SK-N-SH (cell line): ENCODE data around the gene PLIN5. TPM values are rescaled to one million over a fixed set of nuclear protein-coding genes. Genes with fewer than 3 reads are reported as not detected.
A peak's percentile ranks its signal among the peaks of the same experiment; 100 is the strongest.

Experiments
- CTCF ChIA-PET: fragments of 300-600, 350-600 bp; formaldehyde crosslinking; extraction: SDS; loops from one replicate; lab custom pipeline; 2021; lab: Yijun Ruan, JAX
- POLR2A ChIA-PET: fragments of 350-600 bp; sonication (Branson Sonifier 250); formaldehyde crosslinking; extraction: SDS; loops from one replicate; lab custom pipeline; 2020; ENCODE audit warnings: antibody characterized with exemption, inconsistent platforms; lab: Yijun Ruan, JAX
- DNase-seq: peaks from one replicate; pipeline ENCODE4 v3.0.0; 2012
- H2AFZ ChIP-seq: fragments of 200-600 bp; sonication (generic); 2 replicates; pipeline ENCODE4 v1.8.1; 2016; ENCODE audit warnings: antibody characterized with exemption, mild to moderate bottlenecking, low read depth
- H3F3A ChIP-seq: fragments of 200-600 bp; sonication (generic); replicated peaks from 2 replicates; pipeline ENCODE3; 2016; ENCODE audit warnings: antibody characterized with exemption, mild to moderate bottlenecking; ENCODE audit not compliant: insufficient read depth
- H3K27ac ChIP-seq, 2 experiments: fragments of 200-500 bp in 1 of 2; fragments of 200-600 bp in 1 of 2; sonication (Bioruptor generic) in 1 of 2; sonication (generic), shearing (Covaris generic) in 1 of 2; 2 replicates each; pipeline versions ENCODE4 v1.5.1 to v1.6.1; 2014 to 2016; ENCODE audit warnings: low read depth in 2 of 2, inconsistent platforms in 1 of 2, low read length in 1 of 2, mild to moderate bottlenecking in 1 of 2, mixed read lengths in 1 of 2
- H3K27me3 ChIP-seq: fragments of 200-600 bp; sonication (generic), shearing (Covaris generic); 2 replicates; pipeline ENCODE4 v1.6.1; 2016; ENCODE audit warnings: mixed run types; ENCODE audit not compliant: insufficient read depth
- H3K36me3 ChIP-seq, 2 experiments: fragments of 200-500 bp in 1 of 2; fragments of 200-600 bp in 1 of 2; sonication (Bioruptor generic) in 1 of 2; sonication (generic) in 1 of 2; replicated peaks in 1 of 2; 2 replicates each; pipeline versions ENCODE3 to v1.5.1; 2014 to 2016; ENCODE audit warnings: low read length in 1 of 2, mild to moderate bottlenecking in 1 of 2; ENCODE audit not compliant: insufficient read depth in 2 of 2, control insufficient read depth in 1 of 2
- H3K4me1 ChIP-seq, 2 experiments: fragments of 200-500 bp in 1 of 2; fragments of 200-600 bp in 1 of 2; sonication (Bioruptor generic) in 1 of 2; sonication (generic), shearing (Covaris generic) in 1 of 2; 2 replicates each; pipeline versions ENCODE4 v1.5.1 to v1.6.1; 2014 to 2016; ENCODE audit warnings: low read depth in 1 of 2, low read length in 1 of 2, mixed run types in 1 of 2; ENCODE audit not compliant: insufficient read depth in 2 of 2, control insufficient read depth in 1 of 2
- H3K4me2 ChIP-seq: fragments of 200-600 bp; sonication (generic), shearing (Covaris generic); 2 replicates; pipeline ENCODE4 v1.6.1; 2017; ENCODE audit warnings: mixed run types
- H3K4me3 ChIP-seq, 2 experiments: fragments of 200-500 bp in 1 of 2; fragments of 200-600 bp in 1 of 2; sonication (Bioruptor generic) in 1 of 2; sonication (generic), shearing (Covaris generic) in 1 of 2; 2 replicates each; pipeline versions ENCODE4 v1.5.1 to v1.8.1; 2014 to 2016; ENCODE audit warnings: low read depth in 2 of 2, inconsistent platforms in 1 of 2, low read length in 1 of 2, mild to moderate bottlenecking in 1 of 2, mixed read lengths in 1 of 2, moderate library complexity in 1 of 2
- H3K79me2 ChIP-seq: fragments of 200-600 bp; sonication (generic); 2 replicates; pipeline ENCODE4 v1.8.1; 2017; ENCODE audit warnings: mild to moderate bottlenecking; ENCODE audit not compliant: insufficient read depth
- H3K9ac ChIP-seq: fragments of 200-600 bp; sonication (generic); 2 replicates; pipeline ENCODE4 v1.6.1; 2017; ENCODE audit warnings: mixed run types
- H3K9me2 ChIP-seq: fragments of 200-600 bp; sonication (generic); 2 replicates; pipeline ENCODE4 v1.6.1; 2017; ENCODE audit warnings: mixed run types
- H3K9me3 ChIP-seq: fragments of 200-600 bp; sonication (generic); 2 replicates; pipeline ENCODE4 v1.6.1; 2017; ENCODE audit warnings: mixed run types, mild to moderate bottlenecking, moderate library complexity
- H4K20me1 ChIP-seq: fragments of 200-600 bp; sonication (generic); 2 replicates; pipeline ENCODE4 v1.6.1; 2017; ENCODE audit warnings: mild to moderate bottlenecking, mixed run types; ENCODE audit not compliant: insufficient read depth
- EP300 ChIP-seq, 2 experiments: IDR thresholded peaks; 2 replicates each; pipeline versions ENCODE4 v1.4.0 to v1.6.1; 2012; ENCODE audit warnings: borderline replicate concordance in 1 of 2, low read depth in 1 of 2, low read length in 1 of 2
- EZH2phosphoT487 ChIP-seq: fragments of 200-600 bp; sonication (generic); IDR thresholded peaks from 2 replicates; pipeline ENCODE4 v1.6.1; 2017; ENCODE audit warnings: low read depth, mixed run types, mild to moderate bottlenecking, antibody characterized with exemption, moderate library complexity, borderline replicate concordance
- FOSL2 ChIP-seq: IDR thresholded peaks from 2 replicates; pipeline ENCODE4 v1.4.0; 2012; ENCODE audit warnings: low read depth, mild to moderate bottlenecking, moderate library complexity, borderline replicate concordance
- GATA2 ChIP-seq: sonication (generic); formaldehyde crosslinking; IDR thresholded peaks from 2 replicates; pipeline ENCODE4 v1.5.0; 2020; ENCODE audit warnings: mild to moderate bottlenecking, missing genetic modification reagents
- JUND ChIP-seq: IDR thresholded peaks from 2 replicates; pipeline ENCODE4 v1.4.0; 2012
- MXI1 ChIP-seq: IDR thresholded peaks from 2 replicates; pipeline ENCODE4 v1.6.1; 2012; ENCODE audit warnings: mild to moderate bottlenecking, low read depth, low read length, improper control_type of control experiment
- NFIC ChIP-seq: IDR thresholded peaks from 2 replicates; pipeline ENCODE4 v1.4.0; 2012; ENCODE audit warnings: borderline replicate concordance
- NRF1 ChIP-seq: IDR thresholded peaks from 2 replicates; pipeline ENCODE4 v1.6.1; 2012; ENCODE audit warnings: low read depth, mild to moderate bottlenecking, low read length
- PBX3 ChIP-seq: IDR thresholded peaks from 2 replicates; pipeline ENCODE4; 2012
- RXRA ChIP-seq: IDR thresholded peaks from 2 replicates; pipeline ENCODE4 v1.4.0; 2012; ENCODE audit warnings: low read depth, mild to moderate bottlenecking, borderline replicate concordance
- SIN3A ChIP-seq: IDR thresholded peaks from 2 replicates; pipeline ENCODE4 v1.6.1; 2012; ENCODE audit warnings: low read depth, mild to moderate bottlenecking, low read length, moderate library complexity, borderline replicate concordance
- TEAD4 ChIP-seq: IDR thresholded peaks from 2 replicates; pipeline ENCODE4 v1.4.0; 2012; ENCODE audit warnings: mild to moderate bottlenecking, borderline replicate concordance; ENCODE audit not compliant: insufficient read depth
- USF2 ChIP-seq: fragments of 150-350 bp; IDR thresholded peaks from 2 replicates; pipeline ENCODE4 v1.6.1; 2017; ENCODE audit warnings: antibody characterized with exemption, low read length, low read depth, borderline replicate concordance
- WGBS: methylation state at CpG from one replicate; pipeline ENCODE4 v1.1.6; 2017; ENCODE audit warnings: low lambda C conversion rate; 5-methylcytosine and 5-hydroxymethylcytosine counted together
- polyA plus RNA-seq, 3 experiments: library from polyadenylated mRNA; depleted of rRNA; stranded (reverse); fragments of >200 nt; gene quantifications; 2 replicates each; pipeline ENCODE4 v1.2.3, GENCODE V29; 2012
- TF ChIP-seq, protein P1 (sequence below): IDR thresholded peaks from 2 replicates; pipeline ENCODE4 v1.4.0; 2012; ENCODE audit warnings: low read depth

PLIN5 gene
- polyA plus RNA-seq, 1 of the 3 experiments (the other 2 are of a cell fraction), result 0.59 TPM

GRCh38 chr19:4533334-4533733 is 1.7 kb downstream of the PLIN5 start:
- no peaks in the 10 kb centered on the region for H3K79me2 ChIP-seq
- no peaks in the 10 kb centered on the region for H3K9me3 ChIP-seq
- H4K20me1 ChIP-seq, result no peaks in the 10 kb centered on the region
- ChIA-PET CTCF (interaction anchor here (5.7 kb wide), 1 partner anchor 9 kb away, joined by 78 read pairs; no protein-coding TSS in a partner anchor), POLR2A (no interaction called here)
- no peak overlapping the region for H2AFZ ChIP-seq
- WGBS, result 34% methylated on average over 5 of the region's 9 CpGs
- no peak for DNase-seq
- no peak overlapping the region for H3K9ac ChIP-seq
- H3K27me3 ChIP-seq, result peaks cover 26% of the 10 kb centered on the region; the same call in 1 of the 2 replicates
- no peak overlapping the region for H3K4me2 ChIP-seq
- no peak for TF ChIP-seq JUND
- TF ChIP-seq SIN3A, result no peak
- TF ChIP-seq TEAD4, result no peak
- no peak for TF ChIP-seq NFIC
- TF ChIP-seq EP300 (IDR thresholded peaks at IDR 0.05; ENCODE audit: borderline replicate concordance in 1 of 2, low read depth in 1 of 2, low read length in 1 of 2), result no peak
- no peak for TF ChIP-seq GATA2 (CRISPR knock-in tag)
- TF ChIP-seq NRF1, result no peak
- TF ChIP-seq FOSL2, result no peak
- no peak for TF ChIP-seq EZH2phosphoT487
- no peak for TF ChIP-seq PBX3
- TF ChIP-seq RXRA, result no peak
- no peak overlapping the region for H3K4me3 ChIP-seq
- no peaks in the 10 kb centered on the region for H3F3A ChIP-seq
- H3K27ac ChIP-seq, result no peak overlapping the region
- H3K36me3 ChIP-seq, result no peaks in the 10 kb centered on the region
- peaks cover 0 to 13% of the 10 kb centered on the region in 2 experiments; a peak in 2 of 4 replicates for H3K4me1 ChIP-seq
- H3K9me2 ChIP-seq, result no peaks in the 10 kb centered on the region

DNA sequence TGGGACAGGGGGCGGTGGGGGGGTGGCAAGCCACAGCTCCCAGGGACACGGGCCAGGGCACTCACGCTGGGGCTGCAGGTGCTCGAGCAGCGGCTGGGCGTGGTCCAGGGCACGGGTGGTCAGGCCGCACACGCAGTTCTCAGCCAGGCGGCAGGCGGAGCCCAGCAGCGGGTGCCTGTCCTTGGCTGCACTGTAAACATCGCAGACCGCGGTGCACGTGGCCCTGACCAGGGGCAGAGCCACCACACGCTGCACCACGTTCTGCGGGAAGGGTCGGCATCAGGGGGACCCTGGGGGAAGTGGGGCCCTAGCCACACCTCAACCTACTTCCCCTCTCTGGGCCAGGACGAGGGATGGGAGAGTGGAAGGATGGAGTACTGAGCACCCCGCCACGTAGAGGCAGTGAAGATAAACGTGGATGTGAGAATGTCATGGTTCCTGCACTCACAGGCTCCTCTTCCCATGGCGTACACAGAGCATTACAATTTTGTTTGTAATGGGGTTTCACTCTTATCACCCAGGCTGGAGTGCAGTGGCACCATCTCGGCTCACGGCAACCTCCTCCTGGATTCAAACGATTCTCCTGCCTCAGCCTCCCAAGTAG is 3.4 kb downstream of the PLIN5 start:
- no peaks in the 10 kb centered on the region for H3K9me2 ChIP-seq
- no peak overlapping the region for H2AFZ ChIP-seq
- no peaks in the 10 kb centered on the region for H3F3A ChIP-seq
- no peak overlapping the region for H3K9ac ChIP-seq
- H3K79me2 ChIP-seq, result no peaks in the 10 kb centered on the region
- no peak overlapping the region for H3K4me3 ChIP-seq
- peak; percentile 64 for DNase-seq
- H3K4me2 ChIP-seq, result no peak overlapping the region
- H3K9me3 ChIP-seq, result no peaks in the 10 kb centered on the region
- no peaks in the 10 kb centered on the region for H3K36me3 ChIP-seq
- CTCF ChIA-PET, result no interaction called here
- WGBS, result 19% methylated on average over 20 of the region's 28 CpGs
- peaks cover 0 to 8% of the 10 kb centered on the region in 2 experiments; a peak in 2 of 4 replicates for H3K4me1 ChIP-seq
- H3K27ac ChIP-seq, result no peak overlapping the region
- no peaks in the 10 kb centered on the region for H4K20me1 ChIP-seq
- TF ChIP-seq MXI1, result peak; percentile 51; the same call in 1 of the 2 replicates
- TF ChIP-seq USF2, result no peak
- TF ChIP-seq, protein P1, sequence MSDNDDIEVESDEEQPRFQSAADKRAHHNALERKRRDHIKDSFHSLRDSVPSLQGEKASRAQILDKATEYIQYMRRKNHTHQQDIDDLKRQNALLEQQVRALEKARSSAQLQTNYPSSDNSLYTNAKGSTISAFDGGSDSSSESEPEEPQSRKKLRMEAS, result peak; percentile 58; the same call in 1 of the 2 replicates
- peaks cover 26% of the 10 kb centered on the region; the same call in 1 of the 2 replicates for H3K27me3 ChIP-seq
- POLR2A ChIA-PET, result no interaction called here
